Stomach (tissue), 19 donors: Measurements from ENCODE around the gene NEFH. TPM values are rescaled to one million over a fixed set of nuclear protein-coding genes. Genes with fewer than 3 reads are reported as not detected.
A peak's percentile ranks its signal among the peaks of the same experiment; 100 is the strongest.

Source experiments
- DNase-seq, 2 donors: peaks; one replicate each; pipeline versions ENCODE4 v3.0.0 to v3.0.0-alpha.2; 2013 to 2019
- H3K27ac ChIP-seq, 5 donors: fragments of 200-600 bp in 4 of 5; sonication (generic) in 4 of 5; one replicate each; pipeline ENCODE4 v1.5.1; 2013 to 2019; ENCODE audit warnings: mild to moderate bottlenecking in 1 of 5, moderate library complexity in 1 of 5
- H3K27me3 ChIP-seq, 3 donors: fragments of 200-600 bp; sonication (generic); one replicate each; pipeline ENCODE4 v1.5.1; 2017 to 2019; ENCODE audit warnings: mixed run types in 1 of 3
- H3K36me3 ChIP-seq, 4 donors: fragments of 200-600 bp; sonication (generic); 1 replicate in 3 of 4; 2 replicates in 1 of 4; pipeline ENCODE4 v1.5.1; 2016 to 2019
- H3K4me1 ChIP-seq, 4 donors: fragments of 200-600 bp; sonication (generic); one replicate each; pipeline ENCODE4 v1.5.1; 2016 to 2019
- H3K4me3 ChIP-seq, 4 donors: fragments of 200-600 bp; sonication (generic) in 3 of 4; one replicate each; pipeline ENCODE4 v1.5.1; 2016 to 2019; ENCODE audit warnings: mild to moderate bottlenecking in 1 of 4
- H3K9me3 ChIP-seq, 4 donors: fragments of 200-600 bp; sonication (generic); one replicate each; pipeline ENCODE4 v1.5.1; 2016 to 2019
- CTCF ChIP-seq, 7 experiments: fragments of 450-650 bp in 4 of 7; fragments of 200-600 bp in 3 of 7; sonication (generic) in 3 of 7; IDR thresholded peaks; one replicate each; pipeline ENCODE4 v1.5.1; 2016 to 2019; ENCODE audit warnings: antibody characterized with exemption in 7 of 7, control low read depth in 2 of 7, mild to moderate bottlenecking in 1 of 7
- EP300 ChIP-seq: sonication (generic); formaldehyde crosslinking; IDR thresholded peaks from one replicate; pipeline ENCODE4 v1.6.1; 2017; ENCODE audit warnings: antibody characterized with exemption
- POLR2A ChIP-seq, 4 donors: fragments of 450-650 bp; IDR thresholded peaks; one replicate each; pipeline ENCODE4 v1.6.1; 2016; ENCODE audit warnings: antibody characterized with exemption in 4 of 4, control low read depth in 2 of 4, mild to moderate bottlenecking in 1 of 4, moderate library complexity in 1 of 4
- POLR2AphosphoS5 ChIP-seq, 3 donors: sonication (generic); formaldehyde crosslinking; IDR thresholded peaks; one replicate each; pipeline ENCODE4 v1.6.1; 2016; ENCODE audit warnings: antibody characterized with exemption in 3 of 3
- WGBS, 5 donors: extraction: QIAGEN DNeasy Blood & Tissue Kit in 3 of 5; methylation state at CpG; one replicate each; pipeline versions ENCODE4 v1.1.5 to v1.1.7; 2013 to 2018; 5-methylcytosine and 5-hydroxymethylcytosine counted together
- intact Hi-C: fragments of 100-400 bp; cut with DNase I; formaldehyde crosslinking; loops from one replicate; pipeline ENCODE4 v1.15.1; 2023; ENCODE audit warnings: low total_unique reads
- long read RNA-seq, 10 donors: transcript quantifications; one replicate each; lab custom pipeline, GENCODE V29; 2026
- polyA plus RNA-seq, 3 donors: library from polyadenylated mRNA; stranded (reverse); fragments of 200-250 nt; gene quantifications; one replicate each; pipeline ENCODE4 v1.2.3, GENCODE V29; 2013
- total RNA-seq, 5 donors: library from RNA; depleted of rRNA; stranded (reverse); fragments of >200 nt; gene quantifications; one replicate each; pipeline versions ENCODE4 v1.1.0 to v1.2.3, GENCODE V29; 2014 to 2016
- donor health status: healthy with polysubstance abuse.
- donor health status: Bipolar disorder and iron deficiency.
- donor health status: healthy.

NEFH gene, protein sequence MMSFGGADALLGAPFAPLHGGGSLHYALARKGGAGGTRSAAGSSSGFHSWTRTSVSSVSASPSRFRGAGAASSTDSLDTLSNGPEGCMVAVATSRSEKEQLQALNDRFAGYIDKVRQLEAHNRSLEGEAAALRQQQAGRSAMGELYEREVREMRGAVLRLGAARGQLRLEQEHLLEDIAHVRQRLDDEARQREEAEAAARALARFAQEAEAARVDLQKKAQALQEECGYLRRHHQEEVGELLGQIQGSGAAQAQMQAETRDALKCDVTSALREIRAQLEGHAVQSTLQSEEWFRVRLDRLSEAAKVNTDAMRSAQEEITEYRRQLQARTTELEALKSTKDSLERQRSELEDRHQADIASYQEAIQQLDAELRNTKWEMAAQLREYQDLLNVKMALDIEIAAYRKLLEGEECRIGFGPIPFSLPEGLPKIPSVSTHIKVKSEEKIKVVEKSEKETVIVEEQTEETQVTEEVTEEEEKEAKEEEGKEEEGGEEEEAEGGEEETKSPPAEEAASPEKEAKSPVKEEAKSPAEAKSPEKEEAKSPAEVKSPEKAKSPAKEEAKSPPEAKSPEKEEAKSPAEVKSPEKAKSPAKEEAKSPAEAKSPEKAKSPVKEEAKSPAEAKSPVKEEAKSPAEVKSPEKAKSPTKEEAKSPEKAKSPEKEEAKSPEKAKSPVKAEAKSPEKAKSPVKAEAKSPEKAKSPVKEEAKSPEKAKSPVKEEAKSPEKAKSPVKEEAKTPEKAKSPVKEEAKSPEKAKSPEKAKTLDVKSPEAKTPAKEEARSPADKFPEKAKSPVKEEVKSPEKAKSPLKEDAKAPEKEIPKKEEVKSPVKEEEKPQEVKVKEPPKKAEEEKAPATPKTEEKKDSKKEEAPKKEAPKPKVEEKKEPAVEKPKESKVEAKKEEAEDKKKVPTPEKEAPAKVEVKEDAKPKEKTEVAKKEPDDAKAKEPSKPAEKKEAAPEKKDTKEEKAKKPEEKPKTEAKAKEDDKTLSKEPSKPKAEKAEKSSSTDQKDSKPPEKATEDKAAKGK
- total RNA-seq (1 to 10 TPM in 1 of 5 donors, under 1 TPM in 2, not detected in 2; 0.14 to 2.7 (median 0.92) TPM), polyA plus RNA-seq (under 1 TPM in 2 of 3 donors, not detected in 1; 0.25 to 0.43 TPM)
- long read RNA-seq, donor 1 = 0 reads
- long read RNA-seq, donor 2 = 0 reads
- long read RNA-seq, donor 3 = 0 reads
- long read RNA-seq, donor 4, partial matches to known transcripts = 0 of 1 reads
- long read RNA-seq, donor 4, other reads (novel, unspliced or antisense) = 0 of 1 reads
- long read RNA-seq, donor 5 = 0 reads
- long read RNA-seq, donor 6, partial matches to known transcripts = 0 of 3 reads
- long read RNA-seq, donor 6, other reads (novel, unspliced or antisense) = 0 of 3 reads
- long read RNA-seq, donor 7 = 0 reads
- long read RNA-seq, donor 8, partial matches to known transcripts = 0 of 1 reads
- long read RNA-seq, donor 8, other reads (novel, unspliced or antisense) = 0 of 1 reads
- long read RNA-seq, donor 9, partial matches to known transcripts = 0 of 1 reads
- long read RNA-seq, donor 9, other reads (novel, unspliced or antisense) = 0 of 1 reads
- long read RNA-seq, donor 10 = 0 reads

- Histone ChIP-seq H3K36me3 (no peaks in the 10 kb centered on the region), H3K27ac (no peak within 1 kb of the TSS), H3K4me3 (peak within 1 kb of the TSS; percentile 7 to 37 (median 24)), H3K9me3 (no peaks in the 10 kb centered on the region), H3K4me1 (peaks cover 12 to 33% (median 20%) of the 10 kb centered on the region in 4 donors), H3K27me3 (peaks cover 25 to 88% (median 56%) of the 10 kb centered on the region in 3 donors)
- 7 to 13% (median 8%) methylated on average over 24 to 48 of the region's 48 CpGs for WGBS, 5 donors
- intact Hi-C loops = no loop called here
- peak in 1 of 2 donors; percentile 44 for DNase-seq
- no peak for TF ChIP-seq CTCF (IDR thresholded peaks at IDR 0.05)
- no peak for TF ChIP-seq POLR2A (IDR thresholded peaks at IDR 0.05)
- no peak for TF ChIP-seq EP300
- TF ChIP-seq POLR2AphosphoS5 (IDR thresholded peaks at IDR 0.05) = no peak
Measured at GRCh38 chr22:29479417-29480261, at the start of gene NEFH. Gene NEFH, plus strand, starts transcription at chr22:29480218. Its CDS starts 45 bp downstream, at chr22:29480263.

DNA sequence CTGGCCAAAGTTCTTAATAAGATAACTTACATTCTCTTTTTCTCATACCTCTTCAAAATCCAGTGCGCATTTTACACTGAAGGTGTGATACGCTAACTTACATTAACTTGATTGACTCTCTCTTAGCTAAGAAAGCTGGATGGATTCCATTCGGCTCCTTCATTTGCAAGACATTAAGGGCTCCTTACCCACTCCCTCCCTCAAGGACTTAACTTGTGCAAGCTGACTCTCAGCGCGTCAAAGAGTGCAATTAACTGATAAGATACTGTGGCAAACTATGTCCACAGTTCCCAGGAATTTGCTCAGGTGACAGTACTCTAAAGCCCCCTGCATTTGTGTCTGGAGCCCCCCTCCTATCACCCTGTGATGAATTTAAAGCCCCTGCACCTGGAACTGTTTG is 48.0 kb upstream of the NEFH start:
- Histone ChIP-seq H3K36me3 (no peaks in the 10 kb centered on the region), H3K4me1 (no peaks in the 10 kb centered on the region), H3K4me3 (no peak overlapping the region), H3K27me3 (peaks cover 0 to 38% (median 4%) of the 10 kb centered on the region in 3 donors), H3K27ac (no peak overlapping the region), H3K9me3 (no peaks in the 10 kb centered on the region)
- no peak for DNase-seq
- 26 to 35% (median 28%) methylated on average over 5 of the region's 5 CpGs for WGBS, 5 donors
- intact Hi-C loops = no loop called here
- TF ChIP-seq EP300 = no peak
- TF ChIP-seq CTCF (IDR thresholded peaks at IDR 0.05) = no peak

DNA sequence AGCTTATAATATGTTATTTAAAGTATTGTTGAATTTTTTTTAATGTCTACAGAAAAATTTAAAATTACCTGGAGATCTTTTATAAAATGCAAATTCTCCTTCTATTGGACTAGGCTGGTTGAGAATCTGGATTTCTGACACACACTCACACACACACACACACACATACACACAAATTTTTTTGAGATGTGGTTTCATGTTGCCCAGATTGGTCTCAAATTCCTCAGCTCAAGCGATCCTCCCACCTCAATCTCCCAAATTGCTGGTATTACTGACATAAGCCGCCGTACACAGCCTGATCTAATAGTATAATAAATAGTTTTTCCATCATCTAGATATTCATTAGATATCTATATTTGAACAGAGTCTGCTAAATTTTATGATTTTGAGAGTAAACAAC is 46.2 kb upstream of the NEFH start:
- Histone ChIP-seq H3K27me3 (peaks cover 0 to 30% (median 4%) of the 10 kb centered on the region in 3 donors), H3K4me3 (no peak overlapping the region), H3K4me1 (no peaks in the 10 kb centered on the region), H3K27ac (no peak overlapping the region), H3K9me3 (no peaks in the 10 kb centered on the region), H3K36me3 (no peaks in the 10 kb centered on the region)
- intact Hi-C loops = no loop called here
- no peak for DNase-seq
- WGBS, 5 donors = 77 to 92% (median 88%) methylated on average over 3 of the region's 3 CpGs
- no peak for TF ChIP-seq POLR2AphosphoS5 (IDR thresholded peaks at IDR 0.05)
- no peak for TF ChIP-seq EP300
- no peak for TF ChIP-seq POLR2A (IDR thresholded peaks at IDR 0.05)

- TF ChIP-seq CTCF (IDR thresholded peaks at IDR 0.05) = no peak
- TF ChIP-seq POLR2AphosphoS5 (IDR thresholded peaks at IDR 0.05) = no peak
- no peak for TF ChIP-seq POLR2A (IDR thresholded peaks at IDR 0.05)
- TF ChIP-seq EP300 = no peak
- Histone ChIP-seq H3K27ac (no peak overlapping the region), H3K36me3 (no peaks in the 10 kb centered on the region), H3K27me3 (peaks cover 0 to 30% (median 4%) of the 10 kb centered on the region in 3 donors), H3K9me3 (no peaks in the 10 kb centered on the region), H3K4me3 (no peak overlapping the region), H3K4me1 (no peaks in the 10 kb centered on the region)
- intact Hi-C loops = no loop called here
- DNase-seq = no peak
- 66 to 77% (median 71%) methylated on average over 7 of the region's 7 CpGs for WGBS, 5 donors
Measured at GRCh38 chr22:29434288-29434687, 45.7 kb upstream of the NEFH start.
